H1 (cell line): ENCODE measurements around the gene RAB8B.

Experiments used
- ATF3 ChIP-seq: IDR thresholded peaks from 2 replicates; pipeline ENCODE4 v1.6.1; 2011; ENCODE audit warnings: low read depth, mild to moderate bottlenecking, low read length; ENCODE audit not compliant: insufficient read depth
- BRCA1 ChIP-seq: IDR thresholded peaks from 2 replicates; pipeline ENCODE4 v1.6.1; 2012; ENCODE audit warnings: low read depth, low read length, improper control_type of control experiment
- CBX5 ChIP-seq: fragments of 300-800, 300-1000 bp; sonication (generic); IDR thresholded peaks from 2 replicates; pipeline ENCODE4 v1.7.1; 2016; ENCODE audit warnings: antibody characterized with exemption, low read length, low read depth
- CEBPB ChIP-seq: IDR thresholded peaks from 2 replicates; pipeline ENCODE4 v1.6.1; 2012; ENCODE audit warnings: low read depth, low read length
- CREB1 ChIP-seq: IDR thresholded peaks from 2 replicates; pipeline ENCODE4 v1.6.1; 2012; ENCODE audit warnings: inconsistent platforms
- EP300 ChIP-seq, 2 experiments: IDR thresholded peaks; 1 replicate in 1 of 2; 2 replicates in 1 of 2; pipeline ENCODE4 v1.6.1; 2011 to 2012; ENCODE audit warnings: low read depth in 2 of 2, low read length in 2 of 2, mild to moderate bottlenecking in 2 of 2, borderline replicate concordance in 1 of 2, inconsistent platforms in 1 of 2, moderate library complexity in 1 of 2
- EZH2 ChIP-seq: fragments of 200-600 bp; sonication (generic); IDR thresholded peaks from 2 replicates; pipeline ENCODE4 v1.7.1; 2012; ENCODE audit warnings: low read depth, mild to moderate bottlenecking, moderate library complexity, low read length, inconsistent platforms; ENCODE audit not compliant: severe bottlenecking
- POLR2A ChIP-seq, 2 experiments: IDR thresholded peaks; 1 replicate in 1 of 2; 2 replicates in 1 of 2; pipeline ENCODE4 v1.6.1; 2011; ENCODE audit warnings: low read depth in 2 of 2, low read length in 2 of 2, mild to moderate bottlenecking in 2 of 2; ENCODE audit errors: control extremely low read depth in 1 of 2
- RNF2 ChIP-seq: fragments of 200-900, 300-1000 bp; sonication (generic); IDR thresholded peaks from 2 replicates; pipeline ENCODE4 v1.7.1; 2016; ENCODE audit warnings: borderline replicate concordance, low read depth, mild to moderate bottlenecking, antibody characterized with exemption, low read length; ENCODE audit not compliant: poor library complexity, severe bottlenecking; ENCODE audit errors: missing control alignments
- TEAD4 ChIP-seq: IDR thresholded peaks from 2 replicates; pipeline ENCODE4 v1.6.1; 2012; ENCODE audit warnings: low read depth, low read length, inconsistent platforms, mixed read lengths
- TF ChIP-seq, protein P1 (sequence below), 3 experiments: IDR thresholded peaks; 1 replicate in 2 of 3; 2 replicates in 1 of 3; pipeline versions ENCODE4 v1.5.1 to v1.6.1; 2011; ENCODE audit warnings: low read length in 3 of 3, mild to moderate bottlenecking in 3 of 3, inconsistent platforms in 2 of 3, low read depth in 1 of 3, moderate library complexity in 1 of 3; ENCODE audit not compliant: insufficient read depth in 1 of 3; ENCODE audit errors: control extremely low read depth in 1 of 3
- TF ChIP-seq, protein P2 (sequence below): IDR thresholded peaks from 2 replicates; pipeline ENCODE4 v1.6.1; 2012; ENCODE audit warnings: low read length, inconsistent platforms

DNA sequence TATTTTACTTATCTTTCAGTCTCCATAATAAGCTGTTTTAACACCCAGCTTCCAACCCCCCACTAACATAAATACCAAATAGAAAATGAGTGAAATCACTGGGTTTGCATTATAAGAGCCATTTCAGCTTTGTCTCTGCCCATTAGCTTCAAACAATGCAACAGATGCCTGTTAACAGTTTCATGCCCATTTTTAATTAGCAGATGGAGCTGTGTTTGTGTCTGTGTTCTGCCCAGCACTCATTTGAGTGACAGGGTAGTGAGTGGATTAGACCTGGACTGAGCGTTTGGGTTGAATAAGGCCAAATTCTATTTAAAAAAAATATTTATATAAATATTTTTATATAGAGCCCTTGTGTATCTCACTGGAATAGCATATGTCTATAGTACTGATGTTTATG is 7.4 kb downstream of the RAB8B start:
- TF ChIP-seq, protein P1, sequence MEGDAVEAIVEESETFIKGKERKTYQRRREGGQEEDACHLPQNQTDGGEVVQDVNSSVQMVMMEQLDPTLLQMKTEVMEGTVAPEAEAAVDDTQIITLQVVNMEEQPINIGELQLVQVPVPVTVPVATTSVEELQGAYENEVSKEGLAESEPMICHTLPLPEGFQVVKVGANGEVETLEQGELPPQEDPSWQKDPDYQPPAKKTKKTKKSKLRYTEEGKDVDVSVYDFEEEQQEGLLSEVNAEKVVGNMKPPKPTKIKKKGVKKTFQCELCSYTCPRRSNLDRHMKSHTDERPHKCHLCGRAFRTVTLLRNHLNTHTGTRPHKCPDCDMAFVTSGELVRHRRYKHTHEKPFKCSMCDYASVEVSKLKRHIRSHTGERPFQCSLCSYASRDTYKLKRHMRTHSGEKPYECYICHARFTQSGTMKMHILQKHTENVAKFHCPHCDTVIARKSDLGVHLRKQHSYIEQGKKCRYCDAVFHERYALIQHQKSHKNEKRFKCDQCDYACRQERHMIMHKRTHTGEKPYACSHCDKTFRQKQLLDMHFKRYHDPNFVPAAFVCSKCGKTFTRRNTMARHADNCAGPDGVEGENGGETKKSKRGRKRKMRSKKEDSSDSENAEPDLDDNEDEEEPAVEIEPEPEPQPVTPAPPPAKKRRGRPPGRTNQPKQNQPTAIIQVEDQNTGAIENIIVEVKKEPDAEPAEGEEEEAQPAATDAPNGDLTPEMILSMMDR (IDR thresholded peaks at IDR 0.05; ENCODE audit: control extremely low read depth in 1 of 3, insufficient read depth in 1 of 3, low read depth in 1 of 3, low read length in 3 of 3) = no peak
- TF ChIP-seq EZH2 (no peak), POLR2A (IDR thresholded peaks at IDR 0.05; ENCODE audit: control extremely low read depth in 1 of 2, low read depth in 2 of 2, low read length in 2 of 2) (no peak), ATF3 (no peak), RNF2 (no peak), CBX5 (no peak), CEBPB (no peak), CREB1 (no peak), TEAD4 (no peak), EP300 (IDR thresholded peaks at IDR 0.05; ENCODE audit: borderline replicate concordance in 1 of 2, low read depth in 2 of 2, low read length in 2 of 2) (no peak), BRCA1 (no peak)
- TF ChIP-seq, protein P2, sequence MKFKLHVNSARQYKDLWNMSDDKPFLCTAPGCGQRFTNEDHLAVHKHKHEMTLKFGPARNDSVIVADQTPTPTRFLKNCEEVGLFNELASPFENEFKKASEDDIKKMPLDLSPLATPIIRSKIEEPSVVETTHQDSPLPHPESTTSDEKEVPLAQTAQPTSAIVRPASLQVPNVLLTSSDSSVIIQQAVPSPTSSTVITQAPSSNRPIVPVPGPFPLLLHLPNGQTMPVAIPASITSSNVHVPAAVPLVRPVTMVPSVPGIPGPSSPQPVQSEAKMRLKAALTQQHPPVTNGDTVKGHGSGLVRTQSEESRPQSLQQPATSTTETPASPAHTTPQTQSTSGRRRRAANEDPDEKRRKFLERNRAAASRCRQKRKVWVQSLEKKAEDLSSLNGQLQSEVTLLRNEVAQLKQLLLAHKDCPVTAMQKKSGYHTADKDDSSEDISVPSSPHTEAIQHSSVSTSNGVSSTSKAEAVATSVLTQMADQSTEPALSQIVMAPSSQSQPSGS = no peak
